Measurements from ENCODE around the gene MACROH2A2.

DNA sequence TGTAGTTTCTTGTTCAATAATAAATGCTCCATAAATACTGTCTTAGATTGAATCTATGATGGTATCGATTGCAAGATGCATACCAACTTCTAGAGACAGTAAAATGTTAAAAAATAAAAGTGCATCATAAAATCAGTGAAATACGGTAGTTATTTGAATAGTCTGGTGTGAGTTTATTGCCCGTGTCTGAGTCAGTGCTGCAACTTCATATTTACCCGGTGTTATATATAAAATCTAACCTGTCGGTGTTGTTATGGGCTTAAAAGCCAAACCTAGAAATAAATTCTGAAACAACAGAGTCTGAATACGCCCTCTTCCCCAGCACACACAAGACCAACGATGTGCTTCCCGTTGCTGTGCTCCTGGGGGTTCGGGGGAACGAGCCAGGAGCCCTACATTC lies 16.3 kb downstream of the MACROH2A2 start:
- TF ChIP-seq, protein P1, sequence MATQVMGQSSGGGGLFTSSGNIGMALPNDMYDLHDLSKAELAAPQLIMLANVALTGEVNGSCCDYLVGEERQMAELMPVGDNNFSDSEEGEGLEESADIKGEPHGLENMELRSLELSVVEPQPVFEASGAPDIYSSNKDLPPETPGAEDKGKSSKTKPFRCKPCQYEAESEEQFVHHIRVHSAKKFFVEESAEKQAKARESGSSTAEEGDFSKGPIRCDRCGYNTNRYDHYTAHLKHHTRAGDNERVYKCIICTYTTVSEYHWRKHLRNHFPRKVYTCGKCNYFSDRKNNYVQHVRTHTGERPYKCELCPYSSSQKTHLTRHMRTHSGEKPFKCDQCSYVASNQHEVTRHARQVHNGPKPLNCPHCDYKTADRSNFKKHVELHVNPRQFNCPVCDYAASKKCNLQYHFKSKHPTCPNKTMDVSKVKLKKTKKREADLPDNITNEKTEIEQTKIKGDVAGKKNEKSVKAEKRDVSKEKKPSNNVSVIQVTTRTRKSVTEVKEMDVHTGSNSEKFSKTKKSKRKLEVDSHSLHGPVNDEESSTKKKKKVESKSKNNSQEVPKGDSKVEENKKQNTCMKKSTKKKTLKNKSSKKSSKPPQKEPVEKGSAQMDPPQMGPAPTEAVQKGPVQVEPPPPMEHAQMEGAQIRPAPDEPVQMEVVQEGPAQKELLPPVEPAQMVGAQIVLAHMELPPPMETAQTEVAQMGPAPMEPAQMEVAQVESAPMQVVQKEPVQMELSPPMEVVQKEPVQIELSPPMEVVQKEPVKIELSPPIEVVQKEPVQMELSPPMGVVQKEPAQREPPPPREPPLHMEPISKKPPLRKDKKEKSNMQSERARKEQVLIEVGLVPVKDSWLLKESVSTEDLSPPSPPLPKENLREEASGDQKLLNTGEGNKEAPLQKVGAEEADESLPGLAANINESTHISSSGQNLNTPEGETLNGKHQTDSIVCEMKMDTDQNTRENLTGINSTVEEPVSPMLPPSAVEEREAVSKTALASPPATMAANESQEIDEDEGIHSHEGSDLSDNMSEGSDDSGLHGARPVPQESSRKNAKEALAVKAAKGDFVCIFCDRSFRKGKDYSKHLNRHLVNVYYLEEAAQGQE (IDR thresholded peaks at IDR 0.05; ENCODE audit: insufficient read depth in 1 of 2, low read depth in 2 of 2, low read length in 2 of 2): no peak
- TF ChIP-seq POLR2AphosphoS5 (IDR thresholded peaks at IDR 0.05; ENCODE audit: low read depth, low read length) (no peak), SIN3A (IDR thresholded peaks at IDR 0.05; ENCODE audit: borderline replicate concordance, insufficient read depth, low read length) (no peak), TAF1 (IDR thresholded peaks at IDR 0.05; ENCODE audit: borderline replicate concordance, insufficient read depth, low read length) (no peak)

Data from PFSK-1 (cell line).